HG03521 (cell line): ENCODE data around the gene CEP112.
"Not testable (repeated sequence)": the region's sequence is repeated elsewhere in the genome, so short reads cannot be mapped to it uniquely, and the experiment has no call there.

ENCODE experiments used
- ATAC-seq: cut with Tn5 transposase; IDR thresholded peaks from one replicate; pipeline ENCODE4 v1.9.1; 2021; ENCODE audit warnings: mild to moderate bottlenecking, moderate library complexity; ENCODE audit not compliant: unreplicated experiment

The CEP112 gene

DNA sequence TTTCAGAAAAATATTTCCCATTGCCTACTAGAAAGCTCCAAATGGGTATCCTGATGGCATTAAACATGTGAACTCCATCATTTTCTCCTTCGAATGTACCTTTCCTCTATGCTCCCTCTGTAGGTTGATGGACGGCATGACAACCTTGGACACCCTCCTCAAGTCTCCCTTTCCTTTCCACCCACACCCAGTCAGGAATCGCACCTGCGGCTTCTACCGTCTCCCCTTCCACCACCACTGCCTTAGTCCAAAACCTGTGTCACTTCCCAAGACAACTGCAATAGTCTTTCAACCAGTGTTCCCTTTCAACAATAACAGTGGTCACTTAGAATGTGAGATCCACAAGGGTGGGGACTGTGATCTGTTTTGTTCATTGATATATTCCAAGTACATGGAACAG is 397.4 kb downstream of the CEP112 start:
- ATAC-seq, result no peak

DNA sequence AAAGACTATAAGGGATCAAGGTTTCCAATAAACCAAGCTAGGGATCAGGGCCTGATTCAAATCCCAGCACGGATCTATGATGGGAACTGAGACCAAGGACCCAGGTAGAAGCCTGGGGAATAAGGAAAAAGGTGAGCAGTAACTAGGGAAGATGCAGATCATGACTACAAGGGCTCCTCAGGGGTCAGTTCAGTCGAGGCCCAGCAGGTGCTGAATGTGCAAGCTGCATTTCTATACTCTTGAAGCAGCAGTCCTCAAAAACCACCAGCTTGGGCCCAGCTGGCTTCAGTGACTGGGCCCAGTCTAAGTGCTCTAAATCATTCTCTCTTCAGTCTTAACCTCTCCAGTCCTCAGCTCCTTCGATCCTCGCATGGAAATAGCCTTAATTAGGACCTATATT is 401.7 kb downstream of the CEP112 start:
- no peak for ATAC-seq

GRCh38 chr17:65787503-65787902 is 404.4 kb downstream of the CEP112 start:
- no peak for ATAC-seq

DNA sequence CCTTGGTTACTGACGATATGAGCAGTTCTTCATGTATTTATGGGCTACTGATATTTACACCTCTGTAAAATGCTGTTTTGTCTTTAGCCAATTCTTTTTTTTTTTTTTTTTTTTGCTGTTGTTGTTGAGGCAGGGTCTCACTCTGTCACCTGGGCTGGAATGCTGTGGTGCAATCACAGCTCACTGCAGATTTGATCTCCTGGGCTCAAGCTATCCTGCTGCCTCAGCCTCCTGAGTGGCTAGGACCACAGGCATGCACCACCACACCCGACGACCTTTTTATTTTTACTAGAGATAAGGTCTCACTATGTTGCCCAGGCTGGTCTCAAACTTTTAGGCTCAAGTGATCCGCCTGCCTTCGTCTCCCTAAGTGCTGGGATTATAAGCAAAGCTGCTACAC is 405.5 kb downstream of the CEP112 start:
- ATAC-seq, result no peak

- ATAC-seq, result no peak
These were observed 406.8 kb downstream of the CEP112 start for GRCh38 chr17:65785109-65785508.

DNA sequence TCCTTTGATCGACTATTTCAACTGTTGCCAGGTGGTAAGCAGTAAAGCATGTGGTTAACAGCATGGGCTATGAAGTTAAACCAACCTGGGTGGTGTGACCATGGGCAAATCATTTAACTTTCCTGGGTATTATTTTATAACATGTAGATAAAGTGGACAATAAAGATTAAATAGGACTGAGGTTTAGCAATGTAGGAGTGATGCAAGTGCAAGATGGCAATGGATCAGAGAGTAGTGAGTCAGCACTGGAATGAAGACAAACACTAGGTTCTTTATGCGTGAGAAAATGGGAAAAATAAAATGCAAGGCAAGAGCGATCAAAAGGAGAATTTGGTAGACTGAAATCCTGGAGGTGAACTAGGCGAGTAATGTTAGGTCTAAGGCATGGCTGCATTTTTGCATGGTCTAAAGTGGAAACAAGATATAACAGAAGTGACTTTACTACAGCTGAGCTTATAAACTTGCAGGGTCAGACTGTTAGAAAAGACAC is 408.0 kb downstream of the CEP112 start:
- no peak for ATAC-seq

GRCh38 chr17:65782104-65782706 is 409.7 kb downstream of the CEP112 start:
- ATAC-seq, result not testable (repeated sequence)

- ATAC-seq, result no peak
These were observed 411.8 kb downstream of the CEP112 start for GRCh38 chr17:65780111-65780510.

- no peak for ATAC-seq
These were observed 415.0 kb downstream of the CEP112 start for GRCh38 chr17:65776890-65777289.

DNA sequence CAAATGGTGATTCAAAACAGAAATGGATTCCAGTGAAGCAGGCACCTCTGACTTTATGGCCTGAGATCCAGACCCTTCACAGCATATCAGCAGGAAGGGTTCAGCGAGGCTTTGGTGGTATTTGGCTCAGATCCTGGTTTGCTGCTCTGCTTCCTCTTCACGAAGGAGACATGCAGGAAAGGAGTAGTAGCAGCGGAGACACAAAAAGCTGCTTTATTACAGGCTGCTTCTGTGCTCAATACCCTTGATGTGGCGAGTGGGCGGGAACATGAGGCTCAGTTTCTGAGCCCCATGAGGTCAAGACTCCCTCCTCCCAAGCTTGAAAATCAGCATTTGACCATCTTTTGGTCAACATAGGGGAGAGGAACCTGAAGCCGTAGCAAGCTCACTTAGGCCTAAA is 417.1 kb downstream of the CEP112 start:
- no peak for ATAC-seq

GRCh38 chr17:65772989-65773388 is 418.9 kb downstream of the CEP112 start:
- no peak for ATAC-seq

- ATAC-seq, result no peak
These were observed 420.2 kb downstream of the CEP112 start for GRCh38 chr17:65771704-65772103.

GRCh38 chr17:65763786-65764185 is 428.1 kb downstream of the CEP112 start:
- ATAC-seq, result no peak

GRCh38 chr17:65762973-65763372 is 429.0 kb downstream of the CEP112 start:
- no peak for ATAC-seq

DNA sequence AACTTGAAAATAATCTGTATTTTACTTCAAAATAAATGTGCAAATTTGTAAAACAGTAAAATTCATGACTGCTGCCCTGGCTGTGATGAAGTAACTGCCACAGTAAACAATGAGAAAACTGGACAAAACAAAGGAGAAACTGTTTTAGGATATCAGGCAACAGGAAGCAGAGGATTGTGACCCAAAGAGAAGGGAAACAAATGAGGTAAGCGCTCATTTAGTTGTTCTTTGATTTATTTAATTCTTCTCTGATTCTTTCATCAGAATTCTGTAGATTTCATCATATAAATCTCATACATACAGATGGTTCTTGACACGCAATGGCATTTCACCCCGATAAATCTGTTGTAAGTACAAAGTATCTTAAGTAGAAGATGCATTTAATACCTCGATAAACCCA is 432.4 kb downstream of the CEP112 start:
- ATAC-seq, result no peak

GRCh38 chr17:65756760-65757159 is 435.2 kb downstream of the CEP112 start:
- ATAC-seq, result no peak

GRCh38 chr17:65755799-65756198 is 436.1 kb downstream of the CEP112 start:
- ATAC-seq, result no peak

DNA sequence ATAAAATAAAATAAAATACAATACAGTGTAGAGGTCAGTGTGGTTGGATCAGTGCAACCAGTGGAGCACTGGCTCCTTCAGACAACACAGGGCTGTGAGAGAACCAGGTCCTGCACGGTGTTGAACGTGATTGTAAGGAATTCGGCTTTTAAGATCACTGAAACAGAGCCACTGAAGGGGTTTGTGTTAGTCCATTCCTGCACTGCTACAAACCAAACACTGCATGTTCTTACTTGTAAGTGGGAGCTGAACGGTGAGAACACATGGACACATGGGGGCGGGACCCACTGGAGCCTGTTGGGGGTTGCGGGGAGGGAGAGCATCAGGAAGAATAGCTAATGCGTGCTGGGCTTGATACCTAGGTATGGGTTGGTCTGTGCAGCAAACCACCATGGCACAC is 437.3 kb downstream of the CEP112 start:
- no peak for ATAC-seq

GRCh38 chr17:65754081-65754480 is 437.9 kb downstream of the CEP112 start:
- no peak for ATAC-seq

GRCh38 chr17:65753348-65753747 is 438.6 kb downstream of the CEP112 start:
- no peak for ATAC-seq

DNA sequence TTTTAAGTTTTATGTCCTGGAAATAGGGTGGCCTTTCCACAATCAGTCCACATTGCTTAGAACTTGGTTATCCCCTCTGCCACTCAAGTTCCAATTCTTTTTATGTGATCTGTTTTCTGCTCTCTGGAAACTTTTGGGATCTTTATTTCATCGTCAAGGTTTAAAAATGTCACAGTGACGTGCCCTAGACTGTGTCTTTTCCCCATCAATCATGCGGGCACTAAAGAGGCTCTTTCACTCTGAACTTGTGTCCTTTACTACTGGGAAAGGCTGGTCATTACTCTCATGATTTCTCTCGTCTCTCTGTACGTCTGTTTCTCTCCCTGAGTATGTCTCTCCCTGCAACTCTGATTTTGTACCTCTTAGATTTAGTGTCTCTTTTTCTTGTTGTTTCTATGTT is 440.7 kb downstream of the CEP112 start:
- no peak for ATAC-seq

- ATAC-seq, result no peak
These were observed 441.3 kb downstream of the CEP112 start for GRCh38 chr17:65750631-65751115.

GRCh38 chr17:65750166-65750565 is 441.8 kb downstream of the CEP112 start:
- ATAC-seq, result no peak
